ENCODE measurements around the gene PKN1. TPM values are rescaled to one million over a fixed set of nuclear protein-coding genes. Genes with fewer than 3 reads are reported as not detected.

Gene PKN1
- total and polyA plus RNA-seq, 9 of the 15 experiments (the other 6 are each of a cell fraction or from before 2014, with no cell fraction given): 0.30 to 228 (median 77.5) TPM

DNA sequence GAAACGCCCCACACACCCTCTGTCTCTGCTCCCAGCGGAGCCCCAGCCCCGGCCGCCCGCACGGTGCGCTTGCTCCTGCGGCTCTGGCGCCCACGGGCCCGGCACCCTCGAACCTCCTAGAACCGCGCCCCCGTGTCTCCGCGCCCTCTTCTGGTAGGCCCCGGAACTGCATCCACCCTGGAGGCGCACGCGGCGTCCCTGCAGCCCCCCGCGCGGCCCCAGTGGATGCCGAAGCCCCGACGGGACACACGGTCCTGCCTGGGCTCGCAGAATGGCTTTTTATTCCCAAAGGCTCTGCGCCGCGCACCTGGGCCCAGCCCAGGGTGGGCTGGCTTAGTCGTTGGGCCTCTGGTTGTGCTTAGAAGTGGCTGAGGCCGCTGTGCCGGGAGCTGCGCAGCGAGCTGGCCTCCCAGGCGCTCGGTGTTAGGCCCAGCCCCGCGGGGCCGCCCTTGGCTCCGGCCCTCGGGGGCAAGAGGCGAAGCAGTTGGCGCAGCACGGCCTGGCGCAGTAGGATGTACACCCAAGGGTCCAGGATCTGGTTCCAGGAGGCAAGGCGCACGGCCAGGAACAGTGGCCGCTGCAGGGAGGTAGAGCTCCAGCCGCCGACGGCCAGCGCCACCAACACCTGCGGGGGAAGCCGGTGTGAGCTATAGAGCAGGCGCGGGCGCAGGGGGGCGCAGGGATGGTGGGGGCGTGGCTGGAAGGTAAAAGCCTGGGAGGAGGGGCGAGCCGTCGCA, 39.3 kb downstream of the PKN1 start (continued):
- TF ChIP-seq, protein P1, sequence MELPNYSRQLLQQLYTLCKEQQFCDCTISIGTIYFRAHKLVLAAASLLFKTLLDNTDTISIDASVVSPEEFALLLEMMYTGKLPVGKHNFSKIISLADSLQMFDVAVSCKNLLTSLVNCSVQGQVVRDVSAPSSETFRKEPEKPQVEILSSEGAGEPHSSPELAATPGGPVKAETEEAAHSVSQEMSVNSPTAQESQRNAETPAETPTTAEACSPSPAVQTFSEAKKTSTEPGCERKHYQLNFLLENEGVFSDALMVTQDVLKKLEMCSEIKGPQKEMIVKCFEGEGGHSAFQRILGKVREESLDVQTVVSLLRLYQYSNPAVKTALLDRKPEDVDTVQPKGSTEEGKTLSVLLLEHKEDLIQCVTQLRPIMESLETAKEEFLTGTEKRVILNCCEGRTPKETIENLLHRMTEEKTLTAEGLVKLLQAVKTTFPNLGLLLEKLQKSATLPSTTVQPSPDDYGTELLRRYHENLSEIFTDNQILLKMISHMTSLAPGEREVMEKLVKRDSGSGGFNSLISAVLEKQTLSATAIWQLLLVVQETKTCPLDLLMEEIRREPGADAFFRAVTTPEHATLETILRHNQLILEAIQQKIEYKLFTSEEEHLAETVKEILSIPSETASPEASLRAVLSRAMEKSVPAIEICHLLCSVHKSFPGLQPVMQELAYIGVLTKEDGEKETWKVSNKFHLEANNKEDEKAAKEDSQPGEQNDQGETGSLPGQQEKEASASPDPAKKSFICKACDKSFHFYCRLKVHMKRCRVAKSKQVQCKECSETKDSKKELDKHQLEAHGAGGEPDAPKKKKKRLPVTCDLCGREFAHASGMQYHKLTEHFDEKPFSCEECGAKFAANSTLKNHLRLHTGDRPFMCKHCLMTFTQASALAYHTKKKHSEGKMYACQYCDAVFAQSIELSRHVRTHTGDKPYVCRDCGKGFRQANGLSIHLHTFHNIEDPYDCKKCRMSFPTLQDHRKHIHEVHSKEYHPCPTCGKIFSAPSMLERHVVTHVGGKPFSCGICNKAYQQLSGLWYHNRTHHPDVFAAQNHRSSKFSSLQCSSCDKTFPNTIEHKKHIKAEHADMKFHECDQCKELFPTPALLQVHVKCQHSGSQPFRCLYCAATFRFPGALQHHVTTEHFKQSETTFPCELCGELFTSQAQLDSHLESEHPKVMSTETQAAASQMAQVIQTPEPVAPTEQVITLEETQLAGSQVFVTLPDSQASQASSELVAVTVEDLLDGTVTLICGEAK (IDR thresholded peaks at IDR 0.05): no peak
- TF ChIP-seq, protein P1 (CRISPR knock-in tag; IDR thresholded peaks at IDR 0.05): no peak
- no peak for TF ChIP-seq FOXK1 (CRISPR knock-in tag; IDR thresholded peaks at IDR 0.05; ENCODE audit: borderline replicate concordance)
- TF ChIP-seq MECOM (CRISPR knock-in tag; IDR thresholded peaks at IDR 0.05): no peak
- TF ChIP-seq STAG1 (CRISPR knock-in tag; IDR thresholded peaks at IDR 0.05; ENCODE audit: borderline replicate concordance): 0 out of 2 replicates have a peak, but pooled peaks have one; percentile 24
- TF ChIP-seq MAZ (CRISPR knock-in tag; conservative IDR thresholded peaks at IDR 0.05 in 1 of 2, IDR thresholded peaks at IDR 0.05 in 1 of 2): peak; percentile 85 to 88
- no peak for TF ChIP-seq ILF3 (IDR thresholded peaks at IDR 0.05; ENCODE audit: borderline replicate concordance)
- peak; percentile 80 for TF ChIP-seq RBM22 (IDR thresholded peaks at IDR 0.05; ENCODE audit: low read depth, low read length, poor library complexity, severe bottlenecking)
- peak; percentile 64 for TF ChIP-seq GATAD2B (IDR thresholded peaks at IDR 0.05; ENCODE audit: borderline replicate concordance)
- TF ChIP-seq ESRRB (CRISPR knock-in tag; IDR thresholded peaks at IDR 0.05; ENCODE audit: borderline replicate concordance): no peak
- peak; percentile 31; the same call in 1 of the 2 replicates for TF ChIP-seq SP1 (CRISPR knock-in tag; IDR thresholded peaks at IDR 0.05)
- no peak for TF ChIP-seq BCOR (IDR thresholded peaks at IDR 0.05)
- no peak for TF ChIP-seq SNIP1 (IDR thresholded peaks at IDR 0.05; ENCODE audit: low read depth)
- peak; percentile 46 for TF ChIP-seq KDM2B (CRISPR knock-in tag; IDR thresholded peaks at IDR 0.05)
- no peak for TF ChIP-seq SRSF1 (IDR thresholded peaks at IDR 0.05; ENCODE audit: low read depth, low read length)
- 0 out of 2 replicates have a peak, but pooled peaks have one; percentile 47 for TF ChIP-seq E2F3 (CRISPR knock-in tag; IDR thresholded peaks at IDR 0.05)
- TF ChIP-seq, protein P2, sequence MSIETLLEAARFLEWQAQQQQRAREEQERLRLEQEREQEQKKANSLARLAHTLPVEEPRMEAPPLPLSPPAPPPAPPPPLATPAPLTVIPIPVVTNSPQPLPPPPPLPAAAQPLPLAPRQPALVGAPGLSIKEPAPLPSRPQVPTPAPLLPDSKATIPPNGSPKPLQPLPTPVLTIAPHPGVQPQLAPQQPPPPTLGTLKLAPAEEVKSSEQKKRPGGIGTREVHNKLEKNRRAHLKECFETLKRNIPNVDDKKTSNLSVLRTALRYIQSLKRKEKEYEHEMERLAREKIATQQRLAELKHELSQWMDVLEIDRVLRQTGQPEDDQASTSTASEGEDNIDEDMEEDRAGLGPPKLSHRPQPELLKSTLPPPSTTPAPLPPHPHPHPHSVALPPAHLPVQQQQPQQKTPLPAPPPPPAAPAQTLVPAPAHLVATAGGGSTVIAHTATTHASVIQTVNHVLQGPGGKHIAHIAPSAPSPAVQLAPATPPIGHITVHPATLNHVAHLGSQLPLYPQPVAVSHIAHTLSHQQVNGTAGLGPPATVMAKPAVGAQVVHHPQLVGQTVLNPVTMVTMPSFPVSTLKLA (conservative IDR thresholded peaks at IDR 0.05): peak; percentile 25 to 51; a peak in 1 of 4 replicates
- no peak for TF ChIP-seq MCM5 (IDR thresholded peaks at IDR 0.05; ENCODE audit: low read depth)
